Measurements from ENCODE around the gene PIK3R5.

DNA sequence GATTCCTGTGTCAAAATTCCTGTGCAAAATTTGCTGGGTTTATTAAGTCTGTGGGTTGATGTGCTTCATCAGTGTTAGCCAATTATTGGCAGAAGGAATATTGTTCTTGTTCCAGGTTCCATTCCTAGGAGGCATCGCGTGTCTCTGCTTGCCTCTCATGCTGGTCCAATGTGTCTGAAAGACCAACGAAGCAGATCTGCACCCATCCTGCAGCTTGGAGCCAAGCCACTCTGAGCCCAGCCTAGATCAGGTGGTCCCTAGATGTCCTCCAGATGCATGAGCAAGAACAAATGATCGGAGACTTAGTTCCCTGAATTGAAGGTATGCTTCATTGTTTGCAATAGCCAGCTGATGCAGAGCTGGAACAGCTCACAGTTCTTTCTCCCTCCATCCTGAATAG is 87.5 kb downstream of the PIK3R5 start:
- TF ChIP-seq POLR2A (IDR thresholded peaks at IDR 0.05; ENCODE audit: low read depth, low read length) (no peak), JUN (IDR thresholded peaks at IDR 0.05; ENCODE audit: borderline replicate concordance, insufficient read depth, insufficient read length, low read depth) (no peak), EZH2 (IDR thresholded peaks at IDR 0.05; ENCODE audit: borderline replicate concordance, low read depth, low read length, severe bottlenecking) (no peak), MYC (IDR thresholded peaks at IDR 0.05; ENCODE audit: low read depth, low read length) (no peak), FOS (IDR thresholded peaks at IDR 0.05; ENCODE audit: borderline replicate concordance, insufficient read depth, low read length) (no peak)
- TF ChIP-seq, protein P1, sequence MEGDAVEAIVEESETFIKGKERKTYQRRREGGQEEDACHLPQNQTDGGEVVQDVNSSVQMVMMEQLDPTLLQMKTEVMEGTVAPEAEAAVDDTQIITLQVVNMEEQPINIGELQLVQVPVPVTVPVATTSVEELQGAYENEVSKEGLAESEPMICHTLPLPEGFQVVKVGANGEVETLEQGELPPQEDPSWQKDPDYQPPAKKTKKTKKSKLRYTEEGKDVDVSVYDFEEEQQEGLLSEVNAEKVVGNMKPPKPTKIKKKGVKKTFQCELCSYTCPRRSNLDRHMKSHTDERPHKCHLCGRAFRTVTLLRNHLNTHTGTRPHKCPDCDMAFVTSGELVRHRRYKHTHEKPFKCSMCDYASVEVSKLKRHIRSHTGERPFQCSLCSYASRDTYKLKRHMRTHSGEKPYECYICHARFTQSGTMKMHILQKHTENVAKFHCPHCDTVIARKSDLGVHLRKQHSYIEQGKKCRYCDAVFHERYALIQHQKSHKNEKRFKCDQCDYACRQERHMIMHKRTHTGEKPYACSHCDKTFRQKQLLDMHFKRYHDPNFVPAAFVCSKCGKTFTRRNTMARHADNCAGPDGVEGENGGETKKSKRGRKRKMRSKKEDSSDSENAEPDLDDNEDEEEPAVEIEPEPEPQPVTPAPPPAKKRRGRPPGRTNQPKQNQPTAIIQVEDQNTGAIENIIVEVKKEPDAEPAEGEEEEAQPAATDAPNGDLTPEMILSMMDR (IDR thresholded peaks at IDR 0.05; ENCODE audit: extremely low read depth in 1 of 2, insufficient read depth in 1 of 2, low read depth in 1 of 2, low read length in 2 of 2): no peak

Measured in endothelial cell of umbilical vein (primary cell).